H9 (cell line): ENCODE results near the gene DCAF11. TPM values are rescaled to one million over a fixed set of nuclear protein-coding genes. Genes with fewer than 3 reads are reported as not detected.

Source experiments
- DNase-seq: peaks from one replicate; pipeline ENCODE4 v3.0.0-alpha.2; 2017
- H2AFZ ChIP-seq: one replicate; pipeline ENCODE4 v1.6.1; 2013; ENCODE audit warnings: mild to moderate bottlenecking, low read length, control low read depth, moderate library complexity
- H2AK5ac ChIP-seq: 2 replicates; pipeline ENCODE4 v1.6.1; 2013; ENCODE audit warnings: low read length, control low read depth, mixed read lengths; ENCODE audit not compliant: insufficient read length
- H2BK120ac ChIP-seq: one replicate; pipeline ENCODE4 v1.6.1; 2013; ENCODE audit warnings: low read depth, mild to moderate bottlenecking, low read length, control low read depth, inconsistent platforms; ENCODE audit not compliant: poor library complexity, severe bottlenecking
- H2BK12ac ChIP-seq: 2 replicates; pipeline ENCODE4 v1.6.1; 2013; ENCODE audit warnings: low read length, control low read depth, mixed read lengths, low read depth; ENCODE audit not compliant: insufficient read length
- H2BK15ac ChIP-seq: 2 replicates; pipeline ENCODE4 v1.6.1; 2013; ENCODE audit warnings: low read depth, low read length, control low read depth
- H2BK20ac ChIP-seq: one replicate; pipeline ENCODE4 v1.6.1; 2013; ENCODE audit warnings: low read depth, mild to moderate bottlenecking, low read length, control low read depth, inconsistent platforms; ENCODE audit not compliant: poor library complexity, severe bottlenecking
- H2BK5ac ChIP-seq: 2 replicates; pipeline ENCODE4 v1.6.1; 2013; ENCODE audit warnings: low read length, control low read depth, mixed read lengths; ENCODE audit not compliant: insufficient read length
- H3K14ac ChIP-seq: 2 replicates; pipeline ENCODE4 v1.6.1; 2013; ENCODE audit warnings: low read length, control low read depth; ENCODE audit not compliant: insufficient read depth
- H3K18ac ChIP-seq: 2 replicates; pipeline ENCODE4 v1.6.1; 2013; ENCODE audit warnings: low read depth, mild to moderate bottlenecking, mixed read lengths, low read length, control low read depth; ENCODE audit not compliant: insufficient read length
- H3K23ac ChIP-seq: 2 replicates; pipeline ENCODE4 v1.6.1; 2013; ENCODE audit warnings: low read length, control low read depth, mixed read lengths, low read depth; ENCODE audit not compliant: insufficient read length
- H3K23me2 ChIP-seq: 2 replicates; pipeline ENCODE4 v1.6.1; 2013; ENCODE audit warnings: low read depth, mild to moderate bottlenecking, mixed read lengths, low read length, control low read depth; ENCODE audit not compliant: insufficient read length, poor library complexity, severe bottlenecking
- H3K27ac ChIP-seq: 2 replicates; pipeline ENCODE4 v1.5.1; 2013; ENCODE audit warnings: low read length, control low read depth, mixed read lengths, low read depth; ENCODE audit not compliant: insufficient read length
- H3K27me3 ChIP-seq: 2 replicates; pipeline ENCODE4 v1.6.1; 2013; ENCODE audit warnings: low read length, control low read depth, inconsistent platforms; ENCODE audit not compliant: insufficient read depth
- H3K4ac ChIP-seq: 2 replicates; pipeline ENCODE4 v1.6.1; 2013; ENCODE audit warnings: low read depth, mild to moderate bottlenecking, control low read depth, inconsistent platforms, low read length, moderate library complexity
- H3K4me1 ChIP-seq: 2 replicates; pipeline ENCODE4 v1.6.1; 2013; ENCODE audit warnings: low read length, control low read depth, inconsistent platforms; ENCODE audit not compliant: insufficient read depth
- H3K4me2 ChIP-seq: 2 replicates; pipeline ENCODE4 v1.6.1; 2013; ENCODE audit warnings: low read length, control low read depth, mixed read lengths; ENCODE audit not compliant: insufficient read length, insufficient read depth
- H3K56ac ChIP-seq: 2 replicates; pipeline ENCODE4 v1.6.1; 2013; ENCODE audit warnings: low read depth, mild to moderate bottlenecking, mixed read lengths, low read length, control low read depth; ENCODE audit not compliant: insufficient read length
- H3K79me1 ChIP-seq: 2 replicates; pipeline ENCODE4 v1.6.1; 2013; ENCODE audit warnings: low read depth, mild to moderate bottlenecking, moderate library complexity, low read length, control low read depth, inconsistent platforms; ENCODE audit not compliant: insufficient read depth, poor library complexity, severe bottlenecking
- H3K79me2 ChIP-seq: 2 replicates; pipeline ENCODE4 v1.6.1; 2013; ENCODE audit warnings: low read length, control low read depth, inconsistent platforms; ENCODE audit not compliant: insufficient read depth
- H3K9ac ChIP-seq: 2 replicates; pipeline ENCODE4 v1.6.1; 2013; ENCODE audit warnings: low read length, control low read depth, mixed read lengths; ENCODE audit not compliant: insufficient read length; ENCODE audit errors: extremely low read depth
- H3K9me3 ChIP-seq: one replicate; pipeline ENCODE4 v1.6.1; 2013; ENCODE audit warnings: low read depth, low read length, inconsistent platforms; ENCODE audit not compliant: control insufficient read depth
- H3T11ph ChIP-seq: one replicate; pipeline ENCODE4 v1.6.1; 2013; ENCODE audit warnings: mild to moderate bottlenecking, low read length, control low read depth, inconsistent platforms
- H4K20me1 ChIP-seq: one replicate; pipeline ENCODE4 v1.6.1; 2013; ENCODE audit not compliant: control insufficient read depth, insufficient read length, insufficient read depth
- H4K5ac ChIP-seq: 2 replicates; pipeline ENCODE4 v1.6.1; 2013; ENCODE audit warnings: low read depth, mild to moderate bottlenecking, mixed read lengths, low read length, control low read depth; ENCODE audit not compliant: insufficient read length
- H4K8ac ChIP-seq: replicated peaks from 2 replicates; pipeline ENCODE4 v1.6.1; 2013; ENCODE audit warnings: low read length, control low read depth, mixed read lengths, low read depth; ENCODE audit not compliant: insufficient read length
- H4K91ac ChIP-seq: 2 replicates; pipeline ENCODE4 v1.6.1; 2013; ENCODE audit warnings: low read depth, mild to moderate bottlenecking, moderate library complexity, mixed read lengths, low read length, control low read depth; ENCODE audit not compliant: insufficient read length
- H3K27ac Mint-ChIP-seq, 3 experiments: 2 replicates in 2 of 3; 3 replicates in 1 of 3; pipeline ENCODE4 v1.8.0; 2020 to 2021; ENCODE audit warnings: mixed read lengths in 3 of 3, mild to moderate bottlenecking in 1 of 3, moderate library complexity in 1 of 3
- H3K27me3 Mint-ChIP-seq: 2 replicates; pipeline ENCODE4 v1.8.0; 2021; ENCODE audit warnings: low read depth, mild to moderate bottlenecking, moderate library complexity, mixed read lengths
- H3K36me3 Mint-ChIP-seq, 3 experiments: 2 replicates in 2 of 3; 3 replicates in 1 of 3; pipeline ENCODE4 v1.8.0; 2020 to 2021; ENCODE audit warnings: low read depth in 3 of 3, mixed read lengths in 3 of 3; ENCODE audit not compliant: insufficient read depth in 1 of 3
- H3K4me1 Mint-ChIP-seq, 2 experiments: 2 replicates each; pipeline ENCODE4 v1.8.0; 2020; ENCODE audit warnings: mixed read lengths in 2 of 2
- H3K4me3 Mint-ChIP-seq, 2 experiments: 2 replicates in 1 of 2; 3 replicates in 1 of 2; pipeline ENCODE4 v1.8.0; 2020 to 2021; ENCODE audit warnings: mild to moderate bottlenecking in 2 of 2, mixed read lengths in 2 of 2, moderate library complexity in 1 of 2
- H3K9me3 Mint-ChIP-seq, 2 experiments: 2 replicates in 1 of 2; 3 replicates in 1 of 2; pipeline ENCODE4 v1.8.0; 2020; ENCODE audit warnings: mild to moderate bottlenecking in 2 of 2, mixed read lengths in 2 of 2, moderate library complexity in 1 of 2
- CTCF ChIP-seq: fragments of 200-600 bp; sonication (generic); conservative IDR thresholded peaks from 3 replicates; pipeline ENCODE4 v1.8.0; 2021; ENCODE audit warnings: antibody characterized with exemption, mild to moderate bottlenecking
- WGBS: extraction: QIAGEN DNeasy Blood & Tissue Kit; methylation state at CpG from one replicate; pipeline ENCODE4 v1.1.7; 2013; ENCODE audit warnings: missing lambda C conversion rate, low lambda C conversion rate, mixed read lengths; ENCODE audit not compliant: insufficient read length; ENCODE audit errors: extremely low coverage; 5-methylcytosine and 5-hydroxymethylcytosine counted together
- total RNA-seq: library from RNA; stranded (reverse); gene quantifications from 2 replicates; pipeline ENCODE4 v1.2.1, GENCODE V29; 2021

Gene DCAF11
- total RNA-seq, 1 experiment from 2014 or later = 73.4 TPM

GRCh38 chr14:24119691-24120090 is 5.1 kb downstream of the DCAF11 start:
- H3K4ac ChIP-seq = no peak overlapping the region
- WGBS = no CpG with 5 or more reads among the region's 6 CpGs
- H3K14ac ChIP-seq = no peak overlapping the region
- no peak overlapping the region for H3K27ac ChIP-seq
- no peaks in the 10 kb centered on the region for H3K79me1 ChIP-seq
- H3K9ac ChIP-seq = no peak overlapping the region
- peaks cover 12 to 15% of the 10 kb centered on the region in 2 experiments for H3K4me1 Mint-ChIP-seq
- H2AFZ ChIP-seq = no peak overlapping the region
- H4K91ac ChIP-seq = no peak overlapping the region
- no peak for DNase-seq
- no peaks in the 10 kb centered on the region for H4K20me1 ChIP-seq
- H3K4me2 ChIP-seq = no peak overlapping the region
- H2BK12ac ChIP-seq = no peak overlapping the region
- H2BK120ac ChIP-seq = no peak overlapping the region
- no peak overlapping the region for H3K27ac Mint-ChIP-seq
- peaks cover 4% of the 10 kb centered on the region for H3K23me2 ChIP-seq
- H3K18ac ChIP-seq = no peak overlapping the region
- H3K36me3 Mint-ChIP-seq = peaks cover 24 to 76% (median 74%) of the 10 kb centered on the region in 3 experiments; a peak in 6 of 7 replicates
- H3K9me3 ChIP-seq = no peaks in the 10 kb centered on the region
- no peaks in the 10 kb centered on the region for H3K79me2 ChIP-seq
- TF ChIP-seq CTCF = no peak
- H2BK5ac ChIP-seq = no peak overlapping the region
- H3K4me1 ChIP-seq = no peaks in the 10 kb centered on the region
- no peak overlapping the region for H3K23ac ChIP-seq
- H4K8ac ChIP-seq = no peak overlapping the region
- no peaks in the 10 kb centered on the region; a peak in 1 of 5 replicates for H3K9me3 Mint-ChIP-seq
- no peak overlapping the region for H3T11ph ChIP-seq
- H2BK20ac ChIP-seq = no peak overlapping the region
- no peaks in the 10 kb centered on the region for H3K27me3 ChIP-seq
- H3K56ac ChIP-seq = no peak overlapping the region
- H4K5ac ChIP-seq = no peak overlapping the region
- H3K27me3 Mint-ChIP-seq = peaks cover 3% of the 10 kb centered on the region; the same call in 1 of the 2 replicates
- H3K4me3 Mint-ChIP-seq = no peak overlapping the region
- H2AK5ac ChIP-seq = no peak overlapping the region
- H2BK15ac ChIP-seq = no peak overlapping the region
